HT1080 (cell line): ENCODE measurements around the gene LRRD1. TPM values are rescaled to one million over a fixed set of nuclear protein-coding genes. Genes with fewer than 3 reads are reported as not detected.
"Not testable (repeated sequence)": the region's sequence is repeated elsewhere in the genome, so short reads cannot be mapped to it uniquely, and the experiment has no call there.

Source experiments
- DNase-seq: peaks from one replicate; pipeline ENCODE4 v3.0.0-alpha.2; 2015; ENCODE audit warnings: low read depth
- polyA plus RNA-seq, 2 experiments: library from polyadenylated mRNA; depleted of rRNA; stranded (reverse); fragments of >200 nt; gene quantifications; 2 replicates each; pipeline ENCODE4 v1.2.3, GENCODE V29; 2015
- total RNA-seq: library from RNA; depleted of rRNA; stranded (reverse); fragments of >200 nt; shearing (Covaris generic); gene quantifications from 2 replicates; pipeline ENCODE4 v1.2.3, GENCODE V29; 2014; rRNA removed

The LRRD1 gene
- 0.10 TPM in 1 of 2 replicates, not detected in the other for total RNA-seq
- not detected in 2 replicates for polyA plus RNA-seq (2015; cell fraction: cytosol; rRNA removed)
- 0.11 TPM in 1 of 2 replicates, not detected in the other for polyA plus RNA-seq (2015; cell fraction: nucleus; rRNA removed)

DNA sequence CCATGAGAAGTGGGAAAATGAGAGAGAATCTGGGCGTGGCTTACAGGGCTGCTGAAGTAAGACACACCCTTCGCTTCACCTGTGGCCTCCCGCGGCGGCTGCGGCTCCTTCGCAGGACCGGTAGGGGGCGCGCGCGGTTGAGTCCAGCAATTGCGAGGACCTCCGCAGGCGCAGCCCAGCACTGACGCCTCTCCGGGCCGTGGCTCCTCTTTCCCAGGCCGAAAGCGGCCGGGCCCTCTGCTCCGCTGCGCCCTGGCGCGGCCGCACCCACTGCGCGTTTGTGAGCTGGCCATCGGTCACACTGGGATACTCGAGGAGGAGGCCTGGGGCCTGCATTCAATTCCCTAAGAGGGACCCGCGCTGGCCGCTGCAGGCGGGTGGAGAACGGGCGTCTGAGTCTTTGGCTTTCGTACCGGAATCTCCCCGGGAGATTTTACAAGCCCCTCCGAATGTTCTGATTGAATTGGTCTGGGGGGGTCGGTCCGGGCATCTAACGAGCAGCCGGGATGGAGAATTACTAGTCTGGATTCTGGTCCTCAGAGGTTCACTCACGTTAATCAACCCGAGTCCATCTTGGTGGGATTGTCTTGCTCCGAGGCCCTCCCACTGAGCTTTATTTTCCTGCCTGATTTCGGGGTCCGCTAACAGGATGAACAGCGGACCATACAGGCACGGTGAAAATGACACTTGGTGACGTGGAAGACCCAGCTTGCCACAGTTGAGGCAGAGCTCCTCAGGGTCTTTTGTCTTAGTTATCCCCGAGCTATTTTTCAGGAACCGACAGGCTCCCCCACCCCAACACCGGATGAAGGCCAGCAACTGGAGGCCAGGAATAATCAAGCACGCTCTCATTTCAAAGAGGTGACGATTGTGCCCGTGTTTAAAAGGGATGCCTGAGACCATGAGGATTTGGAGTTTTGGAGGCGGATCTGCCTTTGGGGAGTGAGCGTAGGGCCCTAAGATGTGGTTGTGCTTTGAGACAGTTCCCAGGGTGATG is at the start of gene LRRD1:
LRRD1 (minus strand) TSS at position 215 of the 997 bp plus-strand sequence. CDS start 13,940 bp downstream, outside the sequence.
- DNase-seq = peak; percentile 80

DNA sequence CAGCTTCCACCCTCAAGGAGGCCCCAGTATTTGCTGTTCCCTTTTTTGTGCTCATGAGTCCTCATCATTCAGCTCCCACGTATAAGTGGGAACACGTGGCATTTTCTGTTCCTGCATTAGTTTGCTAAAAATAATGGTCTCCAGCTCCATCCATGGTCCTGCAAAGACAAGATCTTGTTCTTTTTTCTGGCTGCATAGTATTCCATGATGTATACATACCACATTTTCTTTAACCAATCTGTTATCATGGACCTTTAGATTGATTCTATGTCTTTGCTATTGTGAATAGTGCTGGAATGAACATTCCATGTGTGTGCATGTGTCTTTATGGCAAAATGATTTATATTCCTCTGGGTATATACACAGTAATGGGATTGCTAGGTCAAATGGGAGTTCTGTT is 49.8 kb upstream of the LRRD1 start:
- DNase-seq = no peak

DNA sequence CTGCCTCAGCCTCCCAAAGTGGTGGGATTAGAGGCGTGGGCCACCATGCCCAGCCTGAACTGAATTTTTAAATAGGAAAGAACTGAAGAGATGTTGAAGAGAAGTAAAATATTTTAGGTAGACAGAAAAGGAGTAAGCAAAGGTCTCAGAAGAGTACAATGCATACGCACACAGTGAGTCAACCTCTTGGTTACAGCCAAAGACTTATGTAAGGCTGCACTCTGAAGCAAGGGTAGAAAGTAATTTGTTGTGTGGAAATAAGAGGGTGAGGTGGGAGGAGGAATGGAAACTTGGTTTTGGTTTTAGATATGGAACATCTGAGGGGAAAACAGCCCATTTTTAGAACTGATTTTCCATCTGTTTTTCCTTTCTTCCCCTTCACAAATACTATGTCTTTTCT is 49.2 kb upstream of the LRRD1 start:
- no peak for DNase-seq

DNA sequence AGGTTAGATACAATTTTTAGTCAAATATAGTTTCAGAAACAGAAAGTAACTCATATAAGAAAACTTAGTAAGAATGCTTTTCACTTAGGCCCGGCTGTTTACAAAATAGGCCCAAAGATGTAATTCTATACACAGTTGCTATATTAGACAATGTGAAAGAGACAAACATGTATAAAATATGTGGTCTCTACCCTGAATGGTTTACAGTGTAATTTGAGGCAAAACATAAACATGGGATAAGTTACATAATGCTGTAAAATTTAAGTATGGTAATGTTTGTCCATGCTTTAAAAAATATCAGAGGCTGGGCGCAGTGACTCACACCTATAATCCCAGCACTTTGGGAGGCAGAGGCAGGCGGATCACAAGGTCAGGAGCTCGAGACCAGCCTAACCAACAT is 48.0 kb upstream of the LRRD1 start:
- DNase-seq = no peak

DNA sequence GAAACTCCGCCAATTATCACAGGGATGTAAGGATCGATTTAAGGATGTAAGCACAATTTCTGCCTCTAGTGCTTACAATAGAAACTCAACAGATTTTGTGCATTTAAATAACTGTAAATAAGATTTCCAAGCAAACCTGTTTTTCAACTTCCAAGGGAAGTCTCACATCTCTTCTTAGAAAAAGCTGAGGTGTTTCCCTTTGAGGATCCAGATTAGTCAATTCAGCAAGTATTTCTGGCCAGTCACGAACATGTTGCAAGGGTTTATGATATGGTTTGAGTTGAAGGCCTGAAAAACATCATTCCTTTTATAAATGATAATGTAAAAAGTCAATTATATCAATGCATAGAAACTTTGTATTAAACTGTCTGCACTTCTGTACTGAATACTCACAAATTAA is 42.8 kb upstream of the LRRD1 start:
- no peak for DNase-seq

- DNase-seq = no peak
Measured at GRCh38 chr7:92206672-92207071, 27.7 kb upstream of the LRRD1 start.

DNA sequence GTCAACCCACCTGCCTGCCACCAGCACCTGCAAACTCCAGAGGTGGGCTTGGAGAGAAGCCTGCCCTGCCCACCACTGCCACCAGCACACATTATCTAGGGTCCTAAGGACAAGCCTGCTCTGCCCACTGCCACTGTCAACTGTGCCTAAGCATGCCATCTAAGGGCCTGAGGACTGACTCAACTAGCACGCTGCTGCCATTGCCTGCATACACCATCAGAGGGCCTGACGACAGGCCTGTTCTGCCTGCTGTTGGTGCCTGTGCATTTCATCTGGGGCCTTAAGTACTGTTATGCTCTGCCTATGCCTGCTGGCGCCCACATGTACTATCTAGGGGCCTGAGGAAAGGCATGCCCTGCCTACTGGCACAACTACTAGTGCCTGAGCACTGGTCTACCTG is 27.0 kb upstream of the LRRD1 start:
- no peak for DNase-seq

DNA sequence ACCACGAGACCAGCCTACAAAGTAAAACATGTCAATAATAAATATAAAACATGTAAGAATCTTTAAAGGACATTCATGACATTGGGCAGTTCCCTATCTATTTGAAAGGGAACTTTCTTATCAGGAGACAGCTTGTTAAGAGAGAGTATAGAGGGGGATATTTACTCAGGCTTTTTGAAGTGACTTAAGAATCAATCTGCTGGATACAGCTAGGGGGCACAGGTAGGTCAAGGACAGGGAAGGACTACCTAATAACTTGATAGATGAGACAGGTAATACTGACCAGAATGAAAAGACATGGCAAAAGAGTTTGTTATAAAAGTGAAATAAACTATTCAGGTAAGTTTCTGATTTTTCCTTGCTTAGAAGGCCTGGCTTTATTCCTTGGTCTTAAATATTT is 21.8 kb upstream of the LRRD1 start:
- DNase-seq = no peak

DNA sequence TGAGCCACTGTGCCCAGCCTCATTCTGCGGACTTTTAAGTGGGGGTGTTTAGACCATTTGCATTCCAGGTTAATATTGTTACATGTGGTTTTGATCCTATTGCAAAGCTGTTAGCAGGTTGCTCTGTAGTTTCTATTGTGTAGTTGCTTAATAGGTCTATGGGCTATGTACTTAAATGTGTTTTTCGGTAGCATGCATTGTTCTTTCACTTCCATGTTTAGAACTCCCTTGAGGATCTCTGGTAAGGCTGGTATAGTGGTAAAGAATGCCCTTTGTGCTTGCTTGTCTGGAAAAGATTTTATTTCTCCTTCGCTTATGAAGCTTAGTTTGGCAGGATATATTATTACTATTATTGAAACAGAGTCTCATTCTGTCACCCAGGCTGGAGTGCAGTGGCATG is 13.4 kb upstream of the LRRD1 start:
- DNase-seq = no peak

GRCh38 chr7:92189246-92189645 is 10.3 kb upstream of the LRRD1 start:
- DNase-seq = not testable (repeated sequence)

DNA sequence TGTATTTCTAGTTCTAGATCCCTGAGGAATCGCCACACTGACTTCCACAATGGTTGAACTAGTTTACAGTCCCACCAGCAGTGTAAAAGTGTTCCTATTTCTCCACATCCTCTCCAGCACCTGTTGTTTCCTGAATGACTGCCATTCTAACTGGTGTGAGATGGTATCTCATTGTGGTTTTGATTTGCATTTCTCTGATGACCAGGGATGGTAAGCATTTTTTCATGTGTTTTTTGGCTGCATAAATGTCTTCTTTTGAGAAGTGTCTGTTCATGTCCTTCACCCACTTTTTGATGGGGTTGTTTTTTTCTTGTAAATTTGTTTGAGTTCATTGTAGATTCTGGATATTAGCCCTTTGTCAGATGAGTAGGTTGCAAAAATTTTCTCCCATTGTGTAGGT is 5.4 kb upstream of the LRRD1 start:
- not testable (repeated sequence) for DNase-seq

DNA sequence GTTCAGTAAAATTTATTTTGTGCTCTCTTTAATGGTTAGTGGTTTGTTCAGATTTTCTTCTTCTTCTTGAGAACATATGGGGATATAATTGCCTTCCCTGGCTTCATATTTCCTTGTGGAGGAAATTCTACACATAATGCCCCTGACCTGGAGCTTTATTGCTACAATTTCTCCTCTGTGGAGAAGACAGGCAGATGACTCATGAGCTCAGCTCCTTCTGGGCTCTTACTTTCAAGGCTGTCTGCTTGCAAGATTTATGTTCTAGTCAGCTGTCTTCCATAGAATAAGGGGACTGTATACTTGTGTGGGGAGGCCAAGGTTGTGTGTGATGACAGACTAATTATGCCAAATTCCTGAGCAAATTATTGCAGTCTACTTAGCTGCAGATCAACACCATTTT is 1.6 kb downstream of the LRRD1 start:
- peak; percentile 63 for DNase-seq

DNA sequence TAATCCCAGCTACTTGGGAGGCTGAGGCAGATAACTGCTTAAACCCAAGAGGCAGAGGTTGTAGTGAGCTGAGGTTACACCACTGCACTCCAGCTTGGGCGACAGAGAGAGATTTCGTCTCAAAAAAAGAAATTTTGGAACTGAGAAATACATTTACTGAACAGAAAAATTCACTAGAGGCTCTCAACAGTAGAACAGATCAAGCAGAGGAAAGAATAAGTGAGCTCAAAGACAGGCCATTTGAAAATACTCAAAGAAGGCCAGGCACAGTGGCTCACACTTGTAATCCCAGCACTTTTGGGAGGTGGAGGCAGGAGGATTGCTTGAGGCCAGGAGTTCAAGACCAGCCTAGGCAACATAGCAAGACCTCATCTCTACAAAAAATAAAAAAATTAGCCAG is 9.4 kb downstream of the LRRD1 start:
- DNase-seq = not testable (repeated sequence)

DNA sequence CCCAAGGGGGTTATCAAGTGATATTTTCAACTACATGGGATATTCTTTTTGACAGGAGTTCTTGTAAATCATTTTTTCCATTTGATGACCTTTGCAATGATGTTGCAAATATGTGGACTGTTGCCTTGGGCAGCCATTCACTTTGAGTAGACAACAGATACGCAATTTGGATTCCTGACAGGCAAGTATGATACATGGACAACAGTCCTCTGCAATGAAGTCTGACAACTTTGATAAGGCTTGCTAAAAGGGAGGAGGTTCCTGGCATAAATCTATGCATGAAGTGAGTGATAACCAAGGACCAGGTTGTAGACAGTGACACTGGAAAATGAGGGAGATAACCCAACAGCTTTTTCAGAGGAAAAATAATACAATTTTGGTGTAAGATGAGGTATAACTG is 17.7 kb downstream of the LRRD1 start:
- DNase-seq = no peak

DNA sequence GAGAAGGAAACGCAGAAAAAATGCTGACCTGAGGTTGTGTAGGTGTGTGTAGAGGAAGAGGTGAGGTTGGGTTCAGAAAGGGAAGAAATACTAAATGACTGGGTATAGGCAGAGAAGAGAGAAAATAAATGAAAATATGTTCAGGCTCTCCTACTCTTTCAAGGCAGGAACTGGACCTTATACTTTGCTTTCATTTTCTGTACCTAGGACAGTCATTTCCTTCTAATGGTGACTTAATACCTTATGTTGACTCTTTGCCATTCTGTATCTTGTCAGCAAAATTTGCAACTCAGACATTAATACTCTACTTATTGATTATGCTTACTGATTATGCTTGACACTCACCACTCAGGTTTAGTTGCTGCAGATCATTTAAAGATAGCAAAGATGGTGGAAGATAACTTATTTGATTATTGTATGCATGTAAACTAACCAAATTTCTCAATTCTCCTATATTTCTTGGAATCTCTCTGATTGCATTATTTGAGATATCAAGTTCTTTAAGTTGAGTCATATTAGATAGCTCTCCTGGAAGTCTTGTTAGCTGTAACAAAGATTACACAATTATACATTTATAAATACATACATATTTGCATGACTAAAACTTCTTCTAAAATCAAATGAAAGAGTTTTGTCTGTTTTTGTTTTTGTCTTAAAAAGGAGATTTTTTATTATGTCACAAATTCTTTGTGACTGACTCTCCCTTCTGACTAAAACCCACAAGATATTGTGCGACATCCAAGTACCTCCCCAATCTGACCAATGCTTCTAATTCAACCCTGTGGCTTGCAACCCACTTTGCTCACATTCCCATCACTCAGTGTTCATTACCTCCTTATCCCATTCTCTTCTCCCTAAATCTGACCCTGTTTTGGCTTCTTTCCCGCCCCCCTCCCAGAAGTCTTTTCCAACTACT is 20.0 kb downstream of the LRRD1 start:
- DNase-seq = peak; percentile 66

- DNase-seq = no peak
Measured at GRCh38 chr7:92156990-92157389, 22.0 kb downstream of the LRRD1 start.

GRCh38 chr7:92155108-92155739 is 23.7 kb downstream of the LRRD1 start:
- DNase-seq = no peak

DNA sequence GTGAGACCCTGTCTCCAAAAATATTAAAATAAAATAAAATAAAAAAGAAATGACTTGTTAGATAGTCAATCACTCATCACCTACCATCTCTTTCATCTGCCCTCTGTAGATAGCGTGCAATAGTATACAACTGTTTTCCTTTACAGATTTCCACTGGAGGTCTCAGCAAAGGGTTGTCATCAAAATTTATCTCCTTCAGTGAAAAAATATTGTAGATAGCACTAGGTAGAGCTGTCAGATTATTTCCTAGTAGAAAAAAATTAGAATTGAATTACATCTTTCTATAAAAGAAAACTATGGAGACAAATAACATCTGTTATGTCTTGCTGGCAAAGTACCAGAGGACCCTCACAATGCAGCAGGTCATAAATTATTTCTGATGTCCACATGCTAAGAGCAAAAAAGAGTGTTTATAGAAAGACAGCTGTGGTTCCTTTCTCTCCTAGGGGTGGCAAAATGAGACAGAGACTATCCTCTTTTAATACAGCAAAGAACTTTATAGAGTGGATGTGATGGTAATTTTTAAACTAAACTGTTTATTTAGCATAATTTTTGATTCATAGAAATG is 28.4 kb downstream of the LRRD1 start:
- no peak for DNase-seq

- DNase-seq = no peak
Measured at GRCh38 chr7:92149736-92150239, 29.2 kb downstream of the LRRD1 start.

GRCh38 chr7:92143192-92143880 is 35.6 kb downstream of the LRRD1 start:
- DNase-seq = not testable (repeated sequence)
